SJCRH30 (cell line): ENCODE results near the gene AHNAK2. TPM values are rescaled to one million over a fixed set of nuclear protein-coding genes. Genes with fewer than 3 reads are reported as not detected.

Experiments used
- DNase-seq, 2 experiments: peaks; one replicate each; pipeline ENCODE4 v3.0.0-alpha.2; 2015 to 2020
- H3K27ac ChIP-seq: fragments of 250-450 bp; sonication (Bioruptor Pico); 2 replicates; pipeline ENCODE4 v1.5.1; 2020; ENCODE audit warnings: mild to moderate bottlenecking, moderate library complexity
- H3K27me3 ChIP-seq: fragments of 250-450 bp; sonication (Bioruptor Pico); 2 replicates; pipeline ENCODE4 v1.5.1; 2020; ENCODE audit warnings: mild to moderate bottlenecking, moderate library complexity
- H3K36me3 ChIP-seq: fragments of 250-450 bp; sonication (Bioruptor Pico); 2 replicates; pipeline ENCODE4 v1.5.1; 2020; ENCODE audit warnings: mild to moderate bottlenecking, moderate library complexity
- H3K4me1 ChIP-seq: fragments of 250-450 bp; sonication (Bioruptor Pico); 2 replicates; pipeline ENCODE4 v1.5.1; 2020; ENCODE audit warnings: mild to moderate bottlenecking, moderate library complexity
- H3K4me3 ChIP-seq: fragments of 250-450 bp; sonication (Bioruptor Pico); 2 replicates; pipeline ENCODE4 v1.5.1; 2020; ENCODE audit warnings: mild to moderate bottlenecking, moderate library complexity
- H3K9me3 ChIP-seq: fragments of 250-450 bp; sonication (Bioruptor Pico); replicated peaks from 2 replicates; pipeline ENCODE4 v1.5.1; 2020; ENCODE audit warnings: mild to moderate bottlenecking, moderate library complexity
- total RNA-seq: library from RNA; depleted of rRNA; stranded (reverse); fragments of >200 nt; shearing (Covaris generic); gene quantifications from 2 replicates; pipeline ENCODE4 v1.2.3, GENCODE V29; 2014

AHNAK2 gene
- total RNA-seq, 1 experiment from 2014 or later = 1.6 TPM

DNA sequence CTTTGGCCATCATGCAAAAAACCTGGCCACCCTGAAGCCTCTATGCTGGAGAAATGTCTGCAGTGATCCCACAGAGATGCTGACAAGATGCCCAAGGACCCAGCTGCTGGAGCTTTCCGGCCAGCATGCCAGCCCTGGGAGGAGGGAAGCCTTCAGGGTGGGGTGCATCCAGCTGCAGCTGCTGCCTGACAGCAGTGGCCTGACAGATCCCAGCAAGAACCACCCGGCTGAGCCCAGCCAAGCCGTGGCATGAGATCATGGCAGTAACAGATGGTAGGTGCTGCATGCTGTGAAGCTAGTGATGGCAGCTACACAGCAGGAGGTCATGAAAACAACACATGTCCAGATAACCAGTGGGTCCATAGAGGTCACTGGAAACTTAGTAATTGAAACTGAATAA is 21.2 kb upstream of the AHNAK2 start:
- no peak overlapping the region for H3K27ac ChIP-seq
- no peaks in the 10 kb centered on the region for H3K36me3 ChIP-seq
- peak in 1 of 2 experiments; percentile 40 for DNase-seq
- peaks cover 26% of the 10 kb centered on the region for H3K4me1 ChIP-seq
- H3K27me3 ChIP-seq = no peaks in the 10 kb centered on the region
- H3K4me3 ChIP-seq = no peak overlapping the region
- H3K9me3 ChIP-seq = 0 out of 2 replicates have a peak, but pooled peaks cover 4% of the 10 kb centered on the region

DNA sequence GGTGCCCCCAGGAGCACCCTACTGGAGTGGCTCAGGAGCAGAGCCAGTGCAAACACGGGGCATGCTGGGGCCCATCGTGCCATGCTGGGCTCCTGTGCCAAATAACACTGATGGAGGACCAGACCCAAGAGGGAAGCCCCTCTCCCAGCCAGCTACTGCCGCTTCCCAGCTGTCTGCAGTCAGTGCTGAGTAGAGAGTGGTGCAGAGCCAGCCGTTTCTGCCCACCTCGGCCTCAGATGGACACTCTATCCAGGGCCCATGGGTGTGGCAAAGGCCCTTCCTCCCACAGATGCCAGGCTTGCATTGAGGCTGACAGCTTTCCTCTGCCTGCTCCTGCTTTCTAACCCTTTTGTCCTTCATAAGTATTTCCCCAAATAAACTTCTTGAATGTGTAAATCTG is 20.6 kb upstream of the AHNAK2 start:
- no peaks in the 10 kb centered on the region for H3K27me3 ChIP-seq
- no peak overlapping the region for H3K4me3 ChIP-seq
- no peak overlapping the region for H3K27ac ChIP-seq
- no peaks in the 10 kb centered on the region for H3K36me3 ChIP-seq
- peaks cover 26% of the 10 kb centered on the region for H3K4me1 ChIP-seq
- no peak for DNase-seq
- 0 out of 2 replicates have a peak, but pooled peaks cover 4% of the 10 kb centered on the region for H3K9me3 ChIP-seq

DNA sequence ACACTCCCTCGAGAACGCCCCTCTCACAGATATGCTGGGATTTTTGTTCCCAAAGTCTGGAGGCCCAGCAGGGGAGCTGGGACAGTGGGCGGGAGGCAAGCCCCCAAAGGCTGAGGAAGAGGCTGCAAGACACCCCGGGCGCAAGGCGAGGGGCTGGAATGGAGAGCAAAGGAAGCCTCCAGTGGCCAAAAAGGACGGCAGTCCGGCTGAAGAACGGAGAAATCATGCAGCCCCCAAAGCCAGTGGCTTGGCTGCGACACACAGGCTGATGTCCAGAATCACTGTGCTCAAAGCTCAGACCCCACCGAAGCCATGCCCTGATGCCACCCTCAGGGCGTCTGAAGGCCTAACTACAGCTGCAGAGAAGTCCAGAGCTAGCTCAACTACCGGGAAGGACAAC is 18.3 kb upstream of the AHNAK2 start:
- Histone ChIP-seq H3K4me3 (no peak overlapping the region), H3K4me1 (peaks cover 34% of the 10 kb centered on the region), H3K27ac (no peak overlapping the region), H3K9me3 (0 out of 2 replicates have a peak, but pooled peaks cover 4% of the 10 kb centered on the region), H3K27me3 (no peaks in the 10 kb centered on the region), H3K36me3 (no peaks in the 10 kb centered on the region)
- no peak for DNase-seq

DNA sequence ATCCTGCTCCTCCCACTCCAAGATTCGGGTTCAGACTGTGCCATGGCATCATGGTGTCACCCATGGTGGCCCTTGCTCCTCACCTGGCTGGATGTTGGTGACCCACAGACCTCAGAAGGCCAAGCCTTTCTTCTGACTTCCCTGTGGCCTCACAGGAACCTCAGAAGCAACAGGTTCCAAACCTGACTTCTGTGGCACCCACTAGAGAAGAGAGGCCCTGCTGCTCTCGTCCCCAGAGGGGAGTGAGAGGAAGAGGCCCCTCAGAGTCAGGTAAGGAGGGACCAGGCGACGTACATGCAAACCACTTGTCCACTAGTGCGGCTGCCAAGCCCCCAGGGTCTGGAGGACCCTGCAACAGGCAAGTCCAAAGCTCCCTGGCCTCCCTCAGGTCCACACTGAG is 17.9 kb upstream of the AHNAK2 start:
- H3K27ac ChIP-seq = no peak overlapping the region
- no peaks in the 10 kb centered on the region for H3K36me3 ChIP-seq
- H3K9me3 ChIP-seq = 0 out of 2 replicates have a peak, but pooled peaks cover 4% of the 10 kb centered on the region
- no peak overlapping the region for H3K4me3 ChIP-seq
- H3K4me1 ChIP-seq = peaks cover 34% of the 10 kb centered on the region
- H3K27me3 ChIP-seq = no peaks in the 10 kb centered on the region
- DNase-seq = no peak

DNA sequence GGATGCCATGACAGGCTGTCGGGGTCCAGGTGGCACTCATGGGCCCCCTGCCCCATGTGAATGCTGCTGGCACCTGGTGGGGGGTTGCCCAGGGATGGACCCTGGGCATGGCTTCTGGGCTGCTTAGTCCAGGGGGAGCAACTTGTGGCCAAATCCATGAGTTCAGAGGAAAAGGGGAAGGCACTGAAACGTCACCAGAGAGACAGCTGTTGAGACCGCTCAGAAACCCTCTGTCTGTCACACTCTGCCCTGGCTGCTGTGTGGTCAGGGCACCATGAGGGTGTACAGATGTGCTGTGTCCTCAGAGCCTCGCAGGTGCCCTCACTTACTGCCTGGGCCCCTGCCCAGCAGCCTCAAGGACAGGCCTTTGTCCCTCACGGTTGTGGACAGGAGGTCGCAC is 16.8 kb upstream of the AHNAK2 start:
- H3K27ac ChIP-seq = peak overlapping the region; percentile 76
- no peaks in the 10 kb centered on the region for H3K27me3 ChIP-seq
- 0 out of 2 replicates have a peak, but pooled peaks cover 4% of the 10 kb centered on the region for H3K9me3 ChIP-seq
- DNase-seq = peak; percentile 68 to 87
- no peaks in the 10 kb centered on the region for H3K36me3 ChIP-seq
- no peak overlapping the region for H3K4me3 ChIP-seq
- H3K4me1 ChIP-seq = peaks cover 34% of the 10 kb centered on the region

DNA sequence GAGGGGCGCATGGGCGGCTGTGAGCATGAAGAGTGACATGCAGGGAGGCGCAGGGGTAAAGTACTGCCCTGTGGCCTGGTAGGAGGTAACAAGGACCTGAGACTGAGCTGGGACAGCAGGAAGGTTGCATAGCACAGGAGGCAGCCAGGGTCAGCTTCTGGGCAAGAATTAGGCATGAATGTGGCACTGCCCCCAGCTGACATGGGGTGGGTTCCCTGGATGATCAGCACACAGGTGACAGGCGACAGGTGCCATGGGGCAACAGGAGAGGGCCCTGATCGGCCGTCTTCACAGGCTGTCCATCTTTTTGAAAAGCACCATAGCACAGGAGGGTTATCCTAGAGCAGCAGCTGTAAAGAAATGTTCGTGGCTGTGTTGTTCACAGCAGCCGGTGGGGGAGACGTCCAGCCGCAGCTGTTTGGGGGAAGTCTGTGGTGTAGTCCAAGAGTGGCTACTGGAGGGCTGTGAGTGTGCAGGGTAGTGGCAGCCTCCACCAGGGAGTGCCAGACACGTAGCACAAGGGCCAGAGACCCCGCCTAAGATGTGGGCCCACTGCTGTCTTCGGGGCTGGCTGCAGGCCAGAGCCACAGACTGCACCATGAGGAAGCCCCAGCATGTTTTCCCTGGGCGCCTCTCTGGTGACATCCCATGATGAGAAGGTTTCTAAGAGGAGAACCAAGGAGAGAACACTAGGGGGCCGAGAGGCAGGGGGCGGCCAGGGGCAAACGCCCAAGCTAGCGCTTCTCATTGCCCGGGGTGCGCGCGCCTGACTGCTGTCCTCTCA is 15.8 kb upstream of the AHNAK2 start:
- Histone ChIP-seq H3K9me3 (0 out of 2 replicates have a peak, but pooled peaks cover 1% of the 10 kb centered on the region), H3K4me1 (peaks cover 34% of the 10 kb centered on the region), H3K27me3 (no peaks in the 10 kb centered on the region), H3K36me3 (no peaks in the 10 kb centered on the region), H3K27ac (peak overlapping the region; percentile 76), H3K4me3 (no peak overlapping the region)
- DNase-seq = peak; percentile 92

DNA sequence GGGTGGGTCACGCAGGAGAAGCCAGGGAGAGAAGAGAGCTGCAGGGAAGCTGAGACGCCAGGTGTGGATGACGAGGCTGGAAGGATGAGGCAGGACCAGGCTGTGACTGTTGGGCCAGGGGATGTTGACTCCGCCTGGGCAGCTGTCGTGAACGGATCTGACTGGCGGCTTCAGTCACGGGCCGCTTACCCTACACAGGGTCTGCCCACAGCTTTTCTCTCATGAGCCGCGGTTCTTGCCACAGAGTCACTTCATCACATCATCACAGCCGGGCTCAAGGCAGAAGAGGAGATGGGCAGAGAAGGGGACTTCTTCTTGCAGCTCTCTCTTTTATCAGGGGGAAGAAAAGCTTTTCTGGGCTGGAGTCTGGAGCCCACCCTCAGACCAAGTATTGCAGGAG is 15.1 kb upstream of the AHNAK2 start:
- DNase-seq = peak; percentile 76 to 82
- peaks cover 34% of the 10 kb centered on the region for H3K4me1 ChIP-seq
- H3K4me3 ChIP-seq = no peak overlapping the region
- no peaks in the 10 kb centered on the region for H3K9me3 ChIP-seq
- no peaks in the 10 kb centered on the region for H3K36me3 ChIP-seq
- no peaks in the 10 kb centered on the region for H3K27me3 ChIP-seq
- peak overlapping the region; percentile 76 for H3K27ac ChIP-seq

DNA sequence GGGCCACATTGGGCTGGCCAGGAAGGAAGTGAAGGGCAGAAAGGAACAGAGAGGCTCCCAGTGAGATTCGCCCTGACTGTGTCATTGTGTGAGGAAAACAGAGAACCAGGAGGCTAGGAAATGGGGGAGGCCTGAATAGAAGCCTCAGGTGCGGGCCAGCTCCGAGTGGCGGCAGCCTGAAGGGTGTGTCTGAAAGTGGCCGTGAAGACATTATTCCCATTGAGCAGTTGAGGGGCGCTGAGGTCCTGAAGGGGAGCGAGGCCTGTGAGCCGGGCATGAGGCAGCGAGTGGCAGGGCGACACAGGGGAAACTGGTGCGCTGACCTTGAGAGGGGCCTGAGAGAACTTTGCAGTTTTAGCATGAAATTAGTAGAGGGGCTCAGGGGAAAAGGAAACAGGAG is 14.3 kb upstream of the AHNAK2 start:
- Histone ChIP-seq H3K4me3 (no peak overlapping the region), H3K4me1 (peaks cover 34% of the 10 kb centered on the region), H3K36me3 (no peaks in the 10 kb centered on the region), H3K9me3 (no peaks in the 10 kb centered on the region), H3K27me3 (no peaks in the 10 kb centered on the region), H3K27ac (peak overlapping the region; percentile 76)
- no peak for DNase-seq

DNA sequence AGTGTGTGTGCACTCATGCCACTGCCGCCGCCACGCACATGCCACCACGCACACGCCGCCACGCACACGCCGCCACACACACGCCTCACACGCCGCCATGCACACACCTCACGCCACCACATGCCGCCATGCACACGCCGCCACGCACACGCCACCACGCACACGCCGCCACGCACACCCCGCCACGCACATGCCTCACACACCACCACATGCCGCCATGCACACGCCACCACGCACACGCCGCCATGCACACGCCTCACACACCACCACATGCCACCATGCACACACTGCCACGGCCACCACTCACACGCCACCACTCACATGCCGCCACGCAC is 13.7 kb upstream of the AHNAK2 start:
- no peaks in the 10 kb centered on the region for H3K9me3 ChIP-seq

DNA sequence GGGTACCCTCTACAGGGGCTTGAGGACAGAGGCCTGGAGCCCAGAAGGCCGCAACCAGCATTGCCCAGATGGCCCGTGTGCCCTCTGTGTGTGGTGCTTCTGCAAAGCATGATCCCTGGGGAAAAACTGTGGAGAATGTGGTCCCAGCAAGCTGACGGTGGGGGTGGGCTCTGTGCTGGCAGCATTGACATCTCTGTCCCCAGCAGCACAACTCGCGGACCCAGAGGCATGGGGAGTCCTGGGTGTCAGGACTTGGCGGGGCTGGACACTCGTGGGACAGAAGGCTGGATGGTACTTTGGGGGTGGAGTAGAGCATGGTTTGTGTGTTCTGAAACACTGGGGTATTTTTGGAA is 11.8 kb upstream of the AHNAK2 start:
- DNase-seq = no peak
- Histone ChIP-seq H3K27me3 (no peaks in the 10 kb centered on the region), H3K27ac (no peak overlapping the region), H3K4me3 (no peak overlapping the region), H3K4me1 (peaks cover 23% of the 10 kb centered on the region), H3K36me3 (no peaks in the 10 kb centered on the region), H3K9me3 (no peaks in the 10 kb centered on the region)

More for the DNA sequence above, 13.7 kb upstream of the AHNAK2 start:
- Histone ChIP-seq H3K36me3 (no peaks in the 10 kb centered on the region), H3K27ac (no peak overlapping the region), H3K4me1 (peaks cover 34% of the 10 kb centered on the region), H3K4me3 (no peak overlapping the region), H3K27me3 (no peaks in the 10 kb centered on the region)
- no peak for DNase-seq

DNA sequence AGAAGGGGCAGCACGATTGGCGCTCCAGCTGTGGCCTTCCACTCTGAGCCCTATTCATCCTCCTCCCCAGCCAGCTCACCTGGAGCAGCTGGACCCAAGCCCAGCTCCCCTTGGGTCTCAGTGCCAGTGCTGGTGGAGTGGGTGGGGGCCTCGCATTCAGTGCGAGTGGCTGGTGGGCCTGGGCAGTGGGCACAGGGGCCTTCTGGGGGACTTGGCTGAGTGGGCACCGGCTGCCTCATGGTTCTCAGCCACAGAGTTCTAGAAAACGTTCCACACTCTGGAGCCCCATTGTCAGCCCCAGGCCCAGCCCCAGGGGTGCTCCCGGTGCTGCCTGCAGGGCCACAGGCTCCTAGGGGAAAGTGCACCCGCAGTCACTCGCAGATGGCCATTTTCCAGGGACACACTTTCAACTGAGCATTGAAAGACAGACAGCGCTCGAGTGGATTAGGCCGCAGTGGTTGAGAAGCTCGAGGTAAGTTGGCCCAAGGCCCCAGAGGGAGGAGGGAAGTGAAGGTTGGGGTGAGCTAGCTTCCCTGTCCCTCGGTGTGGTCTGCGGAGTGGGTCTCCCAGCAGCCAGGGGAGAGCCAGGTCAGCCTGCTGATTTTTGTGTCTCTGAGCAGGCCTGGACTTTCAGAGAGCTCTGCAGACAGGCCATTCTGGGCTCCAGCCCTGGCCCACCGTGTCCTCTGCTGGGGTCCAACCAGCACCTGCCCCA is 11.2 kb upstream of the AHNAK2 start:
- Histone ChIP-seq H3K36me3 (no peaks in the 10 kb centered on the region), H3K9me3 (no peaks in the 10 kb centered on the region), H3K27ac (no peak overlapping the region), H3K27me3 (no peaks in the 10 kb centered on the region), H3K4me3 (no peak overlapping the region), H3K4me1 (peaks cover 17% of the 10 kb centered on the region)
- DNase-seq = no peak

DNA sequence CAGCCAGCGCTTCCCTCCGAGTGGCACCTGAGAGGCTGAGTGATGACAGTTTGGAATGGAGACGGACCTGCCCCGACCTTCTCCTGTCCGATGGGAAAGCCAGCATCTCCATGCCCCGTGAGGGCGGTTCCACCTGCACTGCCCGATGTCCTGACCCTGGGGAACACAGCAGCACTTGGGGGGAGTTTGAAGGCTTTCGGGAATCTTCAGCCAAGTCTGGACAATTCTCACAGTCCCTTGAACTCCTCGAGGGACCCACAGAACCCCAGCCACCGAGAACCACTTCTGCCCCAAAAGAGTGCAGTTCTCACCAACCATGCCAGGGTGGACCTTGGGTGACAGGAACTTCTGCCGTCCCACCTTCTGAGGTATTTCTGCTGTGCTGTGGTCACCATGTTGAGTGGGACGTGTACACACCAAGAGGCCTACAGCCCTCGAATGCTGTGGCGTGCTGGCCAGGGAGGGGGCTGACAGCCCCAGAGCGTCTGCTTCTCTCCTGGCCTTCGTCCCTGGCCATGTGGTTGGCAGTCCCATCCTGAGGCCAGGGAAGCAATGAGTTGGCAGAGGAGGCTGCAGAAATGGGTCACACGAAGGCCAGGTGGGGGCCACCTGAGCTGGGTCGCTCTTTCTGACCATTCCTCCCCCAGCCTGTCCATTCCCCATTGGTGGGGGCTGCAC is 8.5 kb upstream of the AHNAK2 start:
- Histone ChIP-seq H3K4me1 (peaks cover 11% of the 10 kb centered on the region), H3K27me3 (no peaks in the 10 kb centered on the region), H3K27ac (no peak overlapping the region), H3K9me3 (no peaks in the 10 kb centered on the region), H3K4me3 (no peak overlapping the region; the same call in 1 of the 2 replicates), H3K36me3 (no peaks in the 10 kb centered on the region)
- no peak for DNase-seq

DNA sequence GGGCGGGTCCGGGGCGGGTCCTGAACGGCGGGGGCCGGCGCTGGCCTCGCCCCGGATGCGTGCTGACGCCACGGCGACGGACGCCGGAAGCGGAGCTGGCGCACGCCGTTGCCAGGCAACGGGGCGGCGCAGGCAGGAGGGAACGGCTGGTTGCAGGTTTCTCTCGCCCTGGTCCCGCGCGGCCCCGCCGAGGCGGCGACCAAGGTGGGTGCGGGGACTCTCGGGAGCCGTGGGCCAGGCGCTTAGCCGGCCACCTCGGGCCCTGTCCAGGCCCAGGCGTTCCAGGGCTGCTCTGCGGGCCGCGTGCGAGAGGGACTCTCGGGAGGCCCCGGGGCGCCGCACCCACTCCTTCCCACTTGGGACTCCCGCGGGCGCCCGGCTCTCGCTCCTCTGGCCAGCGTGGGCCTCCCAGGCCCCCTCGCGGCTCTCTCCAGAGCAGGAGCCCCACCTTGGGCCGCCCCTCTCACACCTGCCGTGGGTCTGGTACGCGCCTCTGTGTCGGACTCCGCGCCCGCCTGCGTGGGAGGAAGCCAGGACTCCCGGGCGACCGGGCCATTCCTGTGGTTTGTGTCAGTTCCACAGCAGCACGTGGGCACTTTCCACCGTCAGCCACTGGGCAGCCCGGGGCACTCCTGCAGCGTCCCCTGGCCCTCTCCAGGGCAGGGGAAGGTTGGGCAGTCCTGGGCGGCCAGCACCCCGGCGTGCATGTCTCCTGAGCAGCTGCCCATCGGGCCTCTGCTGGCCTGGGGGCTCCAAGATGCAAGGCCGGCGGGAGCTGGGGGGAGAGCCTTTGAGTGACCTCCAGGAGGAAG is 7.7 kb upstream of the AHNAK2 start, which contains the start of gene CLBA1:
Gene CLBA1, plus strand, starts transcription at position 114 of the 812 bp plus-strand sequence. Its CDS starts 644 bp downstream, at position 758.
- H3K4me3 ChIP-seq = peak within 1 kb of the TSS; percentile 69
- H3K36me3 ChIP-seq = no peaks in the 10 kb centered on the region
- DNase-seq = peak; percentile 84 to 90
- H3K9me3 ChIP-seq = no peaks in the 10 kb centered on the region
- no peaks in the 10 kb centered on the region for H3K27me3 ChIP-seq
- no peak within 1 kb of the TSS for H3K27ac ChIP-seq
- peaks cover 18% of the 10 kb centered on the region for H3K4me1 ChIP-seq
